GM19035 (cell line): ENCODE measurements around the gene IRAK2.
A peak's percentile ranks its signal among the peaks of the same experiment; 100 is the strongest.

Experiments used
- ATAC-seq: cut with Tn5 transposase; IDR thresholded peaks from one replicate; pipeline ENCODE4 v1.9.1; 2021; ENCODE audit not compliant: unreplicated experiment

Gene IRAK2

DNA sequence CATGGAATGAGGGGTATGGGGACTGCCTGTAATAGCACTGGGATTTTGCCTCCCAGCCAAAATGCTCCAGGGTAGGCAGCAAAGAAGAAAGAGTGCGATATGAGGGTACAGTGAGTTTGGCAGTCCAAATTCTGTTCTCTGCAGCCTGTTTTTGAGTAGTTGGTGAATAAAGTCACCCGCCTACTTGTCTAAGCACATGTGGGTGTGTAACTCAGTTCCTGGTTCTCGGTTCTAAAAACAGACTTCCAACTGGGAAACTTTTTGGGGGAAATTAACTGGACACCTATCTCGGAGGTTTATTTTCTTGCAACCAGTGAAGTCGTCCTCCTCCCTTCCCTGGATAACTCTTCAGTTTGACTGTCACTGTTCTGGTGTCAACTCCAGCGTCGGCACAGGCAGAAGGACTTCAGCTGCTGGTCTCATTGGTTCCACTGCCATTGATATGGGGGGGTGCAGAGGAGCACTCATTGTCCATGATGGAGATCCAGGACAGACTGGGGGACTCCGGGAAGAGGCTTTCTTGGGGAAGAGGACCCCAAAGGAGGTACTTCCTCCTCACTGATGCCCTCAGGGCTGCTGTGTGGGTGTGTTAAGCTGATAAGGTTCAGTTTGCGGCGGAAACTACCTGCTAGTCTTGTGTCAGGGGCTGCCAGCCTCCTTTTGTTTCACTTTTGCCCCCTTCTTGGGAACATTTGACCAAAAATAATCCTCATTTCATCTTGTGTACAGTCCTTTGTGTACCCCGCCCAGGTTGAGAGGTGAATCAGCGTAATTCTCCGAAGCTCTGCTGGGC is 114.9 kb downstream of the IRAK2 start:
- no peak for ATAC-seq

GRCh38 chr3:10280177-10280529 is 115.4 kb downstream of the IRAK2 start:
- ATAC-seq: no peak

DNA sequence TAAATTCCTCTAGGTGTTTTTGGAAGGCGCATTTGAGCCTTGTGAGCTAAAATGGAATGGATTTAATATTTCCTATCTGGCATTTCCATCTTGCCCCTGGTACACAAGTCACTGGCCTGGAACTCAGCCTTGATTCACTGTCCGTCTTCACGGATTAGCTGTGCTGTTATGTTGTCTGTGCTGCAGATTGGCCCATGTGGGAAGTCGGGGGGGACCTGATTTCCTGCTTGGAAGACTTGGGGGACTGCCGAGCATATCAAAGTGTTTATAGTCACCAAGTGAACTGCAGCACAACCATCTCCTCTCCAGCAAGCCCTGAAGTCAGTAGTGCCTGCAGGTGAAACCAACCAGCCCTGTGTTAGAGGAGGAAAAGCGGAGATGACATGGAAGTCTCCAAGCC is 115.9 kb downstream of the IRAK2 start:
- no peak for ATAC-seq

DNA sequence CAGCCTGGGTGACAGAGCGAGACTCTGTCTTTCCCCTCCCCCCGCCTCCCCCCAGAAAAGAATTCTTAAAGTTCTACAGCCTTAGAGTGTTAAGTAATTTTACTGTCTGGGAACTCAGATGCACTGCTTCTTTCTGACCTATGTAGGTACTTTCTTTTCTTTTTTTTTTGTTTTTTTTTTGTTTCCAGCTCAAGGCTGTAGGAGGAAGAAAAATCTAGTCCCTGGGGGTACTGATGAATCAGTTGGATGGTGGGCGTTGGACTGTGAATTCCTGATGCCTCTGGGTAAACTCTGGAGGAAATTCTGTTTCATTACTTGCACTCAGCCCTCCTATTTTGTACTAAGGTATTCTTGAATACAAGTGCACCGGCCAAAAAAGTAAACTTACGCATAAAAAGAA is 117.2 kb downstream of the IRAK2 start:
- no peak for ATAC-seq

GRCh38 chr3:10283638-10284037 is 118.9 kb downstream of the IRAK2 start:
- no peak for ATAC-seq

DNA sequence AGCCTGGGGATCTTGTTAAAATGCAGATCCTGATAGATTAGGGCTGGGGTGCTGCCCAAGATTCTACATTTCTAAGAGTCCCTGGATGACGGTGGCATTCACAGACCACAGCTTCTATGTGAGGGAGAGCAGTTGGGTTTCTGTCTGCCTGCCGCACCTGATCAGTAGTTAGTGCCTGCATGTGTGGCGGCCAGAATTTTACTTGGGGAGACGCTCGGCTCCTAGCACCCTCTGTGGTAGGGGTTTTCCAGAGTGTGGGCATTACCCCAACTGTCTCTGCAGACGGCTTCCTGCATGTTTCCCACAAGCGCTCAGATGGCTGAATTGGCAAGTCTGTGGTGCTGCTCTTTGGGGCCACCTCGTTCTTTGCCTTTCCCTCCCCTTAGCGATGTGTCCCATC is 119.8 kb downstream of the IRAK2 start:
- no peak for ATAC-seq

DNA sequence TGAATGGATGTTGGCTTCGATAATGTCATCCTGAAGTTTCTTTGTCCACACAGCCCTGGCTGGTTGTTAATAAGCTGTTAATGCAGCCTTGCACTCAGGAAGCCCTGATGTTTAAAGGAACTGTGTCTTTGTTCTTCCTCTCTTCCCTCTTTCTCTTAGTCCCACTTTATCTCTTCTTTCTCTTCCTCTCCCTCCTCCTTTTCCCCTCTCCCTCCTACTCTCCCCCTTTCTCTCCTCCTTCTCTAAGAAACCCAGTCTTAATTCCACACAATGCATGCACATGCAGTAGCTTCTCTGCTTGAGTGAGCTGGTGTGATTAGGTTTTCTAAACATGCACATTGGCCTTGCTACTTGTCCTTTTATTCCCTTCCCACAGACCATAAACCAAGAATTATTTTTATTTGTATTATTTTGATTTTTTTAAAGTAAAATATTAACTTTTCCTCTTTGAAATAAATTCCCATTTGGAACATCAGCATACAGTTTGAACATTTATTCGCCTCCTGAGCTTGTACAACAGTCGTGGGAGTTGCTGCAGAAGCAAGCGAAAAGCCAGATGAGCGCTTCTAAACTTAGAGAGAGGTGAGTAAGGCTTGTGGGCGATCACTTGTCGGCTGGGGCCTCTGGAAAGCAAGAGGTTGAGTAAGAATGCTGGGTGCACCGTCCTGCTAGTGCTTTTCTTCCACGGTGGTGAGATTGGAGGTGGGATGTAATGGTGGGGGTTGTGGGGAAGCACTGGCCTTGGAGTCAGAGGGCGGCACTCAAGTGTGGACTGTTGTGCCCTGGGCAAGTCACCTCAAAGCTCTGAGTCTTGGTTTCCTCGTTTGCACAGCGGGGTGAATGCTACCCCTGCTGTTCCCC is 120.8 kb downstream of the IRAK2 start:
- no peak for ATAC-seq

- no peak for ATAC-seq
Observed at GRCh38 chr3:10286133-10286524, 121.4 kb downstream of the IRAK2 start.

- ATAC-seq: no peak
Observed at GRCh38 chr3:10286596-10287295, 122.0 kb downstream of the IRAK2 start.

GRCh38 chr3:10287936-10288574 is 123.3 kb downstream of the IRAK2 start:
- no peak for ATAC-seq

DNA sequence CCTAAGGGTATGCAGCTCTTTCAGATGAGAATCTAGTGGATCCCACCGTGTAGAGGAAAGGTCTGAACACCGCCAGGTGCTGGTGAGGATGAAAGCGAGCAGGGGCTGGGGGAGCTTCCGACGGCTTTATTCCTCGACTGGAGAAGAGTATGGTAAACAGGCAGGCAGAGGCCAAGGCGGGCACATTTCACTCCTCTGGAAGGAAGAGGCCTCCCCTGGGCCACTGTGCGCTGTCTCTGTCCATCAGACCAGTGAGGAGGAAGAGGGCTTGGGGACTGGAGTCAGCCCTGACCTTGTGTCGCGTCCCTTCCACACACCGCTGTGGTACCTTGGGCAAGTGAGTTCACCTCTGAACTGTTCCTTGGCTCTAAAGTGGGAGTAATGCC is 123.8 kb downstream of the IRAK2 start:
- ATAC-seq: no peak

- no peak for ATAC-seq
Observed at GRCh38 chr3:10289077-10289476, 124.4 kb downstream of the IRAK2 start.

- no peak for ATAC-seq
Observed at GRCh38 chr3:10289787-10290355, 125.2 kb downstream of the IRAK2 start.

- ATAC-seq: no peak
Observed at GRCh38 chr3:10290481-10291176, 125.9 kb downstream of the IRAK2 start.

DNA sequence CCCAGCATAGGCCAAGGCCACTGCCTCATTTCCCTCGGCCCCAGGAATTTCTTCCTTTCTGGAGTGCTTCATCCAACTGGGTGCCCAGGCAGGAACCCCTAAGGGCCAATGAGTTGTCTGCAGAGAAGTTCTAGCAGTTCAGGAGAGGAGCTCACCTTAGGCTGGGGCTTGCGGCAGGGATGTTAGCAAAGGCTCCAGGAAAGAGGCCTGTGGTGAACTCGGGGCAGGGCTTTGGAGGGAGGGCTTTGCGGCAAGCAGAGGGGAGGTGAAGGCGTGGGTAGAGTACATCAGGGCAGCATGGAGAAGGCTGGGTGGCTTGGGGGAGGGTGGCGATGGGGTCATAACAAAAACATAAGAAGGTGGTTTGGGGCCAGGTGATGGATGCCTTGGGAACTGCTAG is 126.9 kb downstream of the IRAK2 start:
- ATAC-seq: no peak

- peak; percentile 76 for ATAC-seq
Observed at GRCh38 chr3:10292505-10293419, 128.0 kb downstream of the IRAK2 start, which contains the start of gene GHRL. Gene GHRL (minus strand): TSS chr3:10292947. CDS start chr3:10290180, 2,767 bp downstream.
